K562 (cell line): ENCODE results near the gene CHERP. TPM values are rescaled to one million over a fixed set of nuclear protein-coding genes. Genes with fewer than 3 reads are reported as not detected.

Source experiments
- ATAC-seq: fragments of 200-7000 bp; cut with Tn5 transposase; 3 replicates; pipeline ENCODE4 v1.9.1; 2020; ENCODE audit warnings: moderate library complexity
- BruUV-seq: library from RNA; stranded (reverse); fragments of 400-500 nt; replicated peaks from 2 replicates; lab custom pipeline; 2021; lab: Mats Ljungman, UMichigan
- CTCF ChIA-PET: fragments of 300-600 bp; formaldehyde crosslinking; extraction: SDS; loops from one replicate; lab custom pipeline; 2021; ENCODE audit warnings: low intra/inter-chr PET ratio; lab: Yijun Ruan, JAX
- POLR2A ChIA-PET: fragments of 300-600, 350-650 bp; sonication (Branson Sonifier 250); formaldehyde crosslinking; extraction: SDS; loops from one replicate; lab custom pipeline; 2021; ENCODE audit warnings: antibody characterized with exemption, inconsistent platforms; lab: Yijun Ruan, JAX
- DNase-seq, 4 experiments: peaks; one replicate each; pipeline versions ENCODE4 v3.0.0 to v3.0.0-alpha.2; 2011 to 2018; ENCODE audit warnings: low spot score in 3 of 4, mixed read lengths in 3 of 4; ENCODE audit errors: extremely low read depth in 1 of 4
- FAIRE-seq: peaks from 2 replicates; lab custom pipeline; 2011; peaks lifted over from hg19 to GRCh38; lab: Jason Lieb, UNC
- H2AFZ ChIP-seq: 2 replicates; pipeline ENCODE4 v1.6.0; 2011; ENCODE audit warnings: low read depth, low read length, control low read depth, inconsistent platforms
- H3K27ac ChIP-seq: fragments of 200-600 bp; 3 replicates; pipeline ENCODE4 v1.8.0; 2011; ENCODE audit warnings: low read depth, mild to moderate bottlenecking, control low read depth, inconsistent platforms, low read length, moderate library complexity, mixed read lengths; ENCODE audit errors: extremely low read depth
- H3K27me3 ChIP-seq, 2 experiments: fragments of 300-600 bp in 1 of 2; 2 replicates in 1 of 2; 3 replicates in 1 of 2; pipeline versions ENCODE4 v1.6.0 to v1.8.0; 2011; ENCODE audit warnings: inconsistent platforms in 2 of 2, low read length in 2 of 2, mild to moderate bottlenecking in 1 of 2, mixed read lengths in 1 of 2, moderate library complexity in 1 of 2; ENCODE audit not compliant: control insufficient read depth in 2 of 2, insufficient read depth in 2 of 2
- H3K36me3 ChIP-seq: fragments of 300-600 bp; 3 replicates; pipeline ENCODE4 v1.8.0; 2011; ENCODE audit warnings: mild to moderate bottlenecking, low read length, inconsistent platforms; ENCODE audit not compliant: control insufficient read depth, insufficient read depth
- H3K4me1 ChIP-seq, 2 experiments: fragments of 200-600 bp in 1 of 2; replicated peaks in 1 of 2; 2 replicates in 1 of 2; 3 replicates in 1 of 2; pipeline versions ENCODE4 v1.5.1 to v1.8.0; 2011; ENCODE audit warnings: inconsistent platforms in 2 of 2, low read length in 2 of 2, mild to moderate bottlenecking in 1 of 2, mixed read lengths in 1 of 2, moderate library complexity in 1 of 2; ENCODE audit not compliant: control insufficient read depth in 2 of 2, insufficient read depth in 2 of 2
- H3K4me2 ChIP-seq: 2 replicates; pipeline ENCODE4 v1.6.1; 2011; ENCODE audit warnings: low read length, control low read depth, inconsistent platforms, mixed read lengths; ENCODE audit not compliant: insufficient read depth
- H3K4me3 ChIP-seq: fragments of 200-600 bp; sonication (generic), shearing (Covaris generic); 2 replicates; pipeline ENCODE4 v1.5.1; 2016; ENCODE audit warnings: control low read depth, inconsistent platforms
- H3K79me2 ChIP-seq: fragments of 200-600 bp; 3 replicates; pipeline ENCODE4 v1.8.0; 2011; ENCODE audit warnings: low read length, inconsistent platforms; ENCODE audit not compliant: control insufficient read depth, insufficient read depth
- H3K9ac ChIP-seq, 2 experiments: 2 replicates each; pipeline versions ENCODE4 v1.6.0 to v1.6.1; 2011; ENCODE audit warnings: low read depth in 2 of 2, low read length in 2 of 2, control low read depth in 1 of 2, inconsistent platforms in 1 of 2, mild to moderate bottlenecking in 1 of 2, mixed read lengths in 1 of 2; ENCODE audit not compliant: insufficient read depth in 1 of 2
- H3K9me1 ChIP-seq: one replicate; pipeline ENCODE4 v1.6.0; 2011; ENCODE audit warnings: inconsistent platforms, mild to moderate bottlenecking, low read length, moderate library complexity; ENCODE audit not compliant: control insufficient read depth, insufficient read depth
- H3K9me3 ChIP-seq: replicated peaks from 2 replicates; pipeline ENCODE4 v1.5.1; 2011; ENCODE audit warnings: low read depth, low read length, inconsistent platforms; ENCODE audit not compliant: control insufficient read depth, insufficient read depth
- H4K20me1 ChIP-seq: replicated peaks from 2 replicates; pipeline ENCODE4 v1.6.1; 2011; ENCODE audit warnings: low read length, inconsistent platforms, mixed read lengths; ENCODE audit not compliant: control insufficient read depth, insufficient read depth
- BRD9 ChIP-seq: fragments of 450-650 bp; IDR thresholded peaks from 2 replicates; pipeline ENCODE4 v1.6.1; 2018; ENCODE audit warnings: low read depth; ENCODE audit not compliant: partially characterized antibody
- DDX20 ChIP-seq: fragments of 450-650 bp; IDR thresholded peaks from 2 replicates; pipeline ENCODE4 v1.6.1; 2016; ENCODE audit warnings: missing genetic modification characterization, low read depth, mild to moderate bottlenecking, missing compliant biosample characterization, moderate library complexity
- EHMT2 ChIP-seq: fragments of 450-650 bp; IDR thresholded peaks from 2 replicates; pipeline ENCODE4 v1.6.1; 2018; ENCODE audit warnings: antibody characterized with exemption
- MED1 ChIP-seq: sonication (generic); formaldehyde crosslinking; IDR thresholded peaks from 2 replicates; pipeline ENCODE4 v1.8.1; 2023; ENCODE audit warnings: missing genetic modification reagents, borderline replicate concordance
- NUFIP1 ChIP-seq: fragments of 450-650 bp; IDR thresholded peaks from 2 replicates; pipeline ENCODE4 v1.6.1; 2018; ENCODE audit not compliant: partially characterized antibody
- PCBP1 ChIP-seq: fragments of 200-400 bp; formaldehyde crosslinking; IDR thresholded peaks from 2 replicates; pipeline ENCODE4 v1.6.1; 2018; ENCODE audit warnings: mild to moderate bottlenecking, low read depth, low read length; ENCODE audit not compliant: poor library complexity, severe bottlenecking
- SMARCA4 ChIP-seq: fragments of 450-650 bp; IDR thresholded peaks from 2 replicates; pipeline ENCODE4 v1.6.1; 2016
- ZNF143 ChIP-seq: sonication (generic); formaldehyde crosslinking; IDR thresholded peaks from 2 replicates; pipeline ENCODE4 v1.9.0; 2022; ENCODE audit warnings: mild to moderate bottlenecking, missing genetic modification reagents
- ZNF584 ChIP-seq: fragments of 200-800 bp; sonication (Bioruptor generic); IDR thresholded peaks from 2 replicates; pipeline ENCODE4 v1.6.1; 2016; ENCODE audit warnings: low read depth, mild to moderate bottlenecking, missing genetic modification characterization, missing compliant biosample characterization
- WGBS: fragments of 100-300 bp; shearing (Covaris generic); methylation state at CpG from one replicate; pipeline ENCODE4 v1.1.6; 2016; ENCODE audit warnings: low coverage, mixed read lengths; ENCODE audit not compliant: insufficient coverage; ENCODE audit errors: missing lambda C conversion rate; 5-methylcytosine and 5-hydroxymethylcytosine counted together
- in situ Hi-C: fragments of 300-500 bp; cut with MboI; formaldehyde crosslinking; loops from 4 replicates; pipeline ENCODE4 v1.15.0; 2018; ENCODE audit warnings: inconsistent platforms, mixed read lengths
- intact Hi-C: fragments of 100-400 bp; cut with micrococcal nuclease; formaldehyde crosslinking; loops from 2 replicates; pipeline ENCODE4 v1.14.2; 2022
- polyA plus RNA-seq, 8 experiments: library from polyadenylated mRNA; depleted of rRNA in 4 of 8; stranded (reverse) in 5 of 8; unstranded in 3 of 8; fragments of >200 nt; fragmentation: Nextera tagmentation in 2 of 8; fragmentation: Illumina TruSeq in 1 of 8; extraction: Ambion mirVana in 2 of 8; extraction: Trizol in 1 of 8; gene quantifications; 2 replicates each; pipeline versions ENCODE4 v1.2.1 to v1.2.3, GENCODE V29; 2011 to 2014; ENCODE audit warnings: inconsistent platforms in 1 of 8, missing spikeins in 1 of 8
- total RNA-seq, 7 experiments: library from RNA; depleted of rRNA in 6 of 7; stranded (reverse); fragments of >200 nt in 6 of 7; fragmentation: Illumina TruSeq in 2 of 7; extraction: Trizol in 2 of 7; gene quantifications; 2 replicates each; pipeline versions ENCODE4 v1.2.1 to v1.2.3, GENCODE V29; 2011 to 2021; ENCODE audit warnings: low replicate concordance in 1 of 7

Gene CHERP
- total and polyA plus RNA-seq, 9 of the 15 experiments (the other 6 are each of a cell fraction or from before 2014, with no cell fraction given), result 0.60 to 85.1 (median 7.8) TPM

GRCh38 chr19:16577531-16577985 lies 35.3 kb upstream of the CHERP start:
- ChIA-PET CTCF (no interaction called here), POLR2A (interaction anchor here (0.6 kb wide), 1 partner anchor 45 kb away, joined by 3 read pairs; no protein-coding TSS in a partner anchor)
- DNase-seq, result no peak
- Histone ChIP-seq H3K4me1 (peaks cover 29 to 47% of the 10 kb centered on the region in 2 experiments; a peak in 4 of 5 replicates), H3K27me3 (no peaks in the 10 kb centered on the region; a peak in 1 of 5 replicates), H3K9me1 (peaks cover 8% of the 10 kb centered on the region), H3K27ac (no peak overlapping the region), H3K4me3 (no peak overlapping the region), H3K4me2 (no peak overlapping the region), H3K9ac (peak overlapping the region in 1 of 2 experiments; percentile 40; a peak in 1 of 4 replicates), H3K79me2 (peaks cover 88% of the 10 kb centered on the region), H2AFZ (no peak overlapping the region), H4K20me1 (peaks cover 9% of the 10 kb centered on the region; the same call in 1 of the 2 replicates), H3K9me3 (no peaks in the 10 kb centered on the region), H3K36me3 (peaks cover 75% of the 10 kb centered on the region; the same call in 2 of the 3 replicates)
- intact Hi-C loops, result no loop called here
- ATAC-seq, result no peak
- in situ Hi-C loops, result no loop called here
- 90% methylated on average over 4 of the region's 17 CpGs for WGBS
- no TSS peak for BruUV-seq
- no peak for FAIRE-seq
- no peak for TF ChIP-seq NUFIP1
- TF ChIP-seq PCBP1, result no peak
- no peak for TF ChIP-seq ZNF584 (CRISPR knock-in tag)
- no peak for TF ChIP-seq BRD9
- no peak for TF ChIP-seq DDX20 (tag)
- TF ChIP-seq EHMT2, result no peak
- no peak for TF ChIP-seq ZNF143
- no peak for TF ChIP-seq SMARCA4
- TF ChIP-seq MED1 (CRISPR knock-in tag), result no peak
